ENCODE results near the gene IL3.
A peak's percentile ranks its signal among the peaks of the same experiment; 100 is the strongest.

Gene IL3

DNA sequence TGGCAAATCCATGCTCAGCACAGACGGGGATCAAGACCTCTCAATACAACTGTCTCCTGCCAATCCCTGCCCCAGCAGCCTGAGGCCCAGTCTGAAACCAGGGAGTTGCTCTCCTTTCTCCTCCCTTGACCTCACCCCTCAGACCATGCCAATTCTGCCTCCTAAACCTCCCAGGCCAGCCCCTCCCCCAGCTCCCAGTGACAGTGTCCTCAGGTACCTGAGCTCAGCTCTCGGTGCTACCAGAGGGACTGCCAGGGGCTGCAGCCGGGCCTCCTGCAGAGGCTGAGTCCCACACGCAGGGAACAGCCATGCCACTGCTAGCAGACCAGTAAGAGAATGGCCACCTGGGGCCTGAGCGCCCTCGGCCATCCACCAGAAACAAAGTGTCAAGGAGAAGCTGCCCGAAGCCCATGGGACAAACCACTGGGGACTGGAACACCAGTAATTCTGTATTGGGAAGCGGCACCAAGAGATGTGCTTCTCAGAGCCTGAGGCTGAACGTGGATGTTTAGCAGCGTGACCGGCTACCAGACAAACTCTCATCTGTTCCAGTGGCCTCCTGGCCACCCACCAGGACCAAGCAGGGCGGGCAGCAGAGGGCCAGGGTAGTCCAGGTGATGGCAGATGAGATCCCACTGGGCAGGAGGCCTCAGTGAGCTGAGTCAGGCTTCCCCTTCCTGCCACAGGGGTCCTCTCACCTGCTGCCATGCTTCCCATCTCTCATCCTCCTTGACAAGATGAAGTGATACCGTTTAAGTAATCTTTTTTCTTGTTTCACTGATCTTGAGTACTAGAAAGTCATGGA is 557 bp upstream of the IL3 start:
- in situ Hi-C loops (cut with HindIII; ENCODE audit: low sequenced_read_pairs): no loop called here

DNA sequence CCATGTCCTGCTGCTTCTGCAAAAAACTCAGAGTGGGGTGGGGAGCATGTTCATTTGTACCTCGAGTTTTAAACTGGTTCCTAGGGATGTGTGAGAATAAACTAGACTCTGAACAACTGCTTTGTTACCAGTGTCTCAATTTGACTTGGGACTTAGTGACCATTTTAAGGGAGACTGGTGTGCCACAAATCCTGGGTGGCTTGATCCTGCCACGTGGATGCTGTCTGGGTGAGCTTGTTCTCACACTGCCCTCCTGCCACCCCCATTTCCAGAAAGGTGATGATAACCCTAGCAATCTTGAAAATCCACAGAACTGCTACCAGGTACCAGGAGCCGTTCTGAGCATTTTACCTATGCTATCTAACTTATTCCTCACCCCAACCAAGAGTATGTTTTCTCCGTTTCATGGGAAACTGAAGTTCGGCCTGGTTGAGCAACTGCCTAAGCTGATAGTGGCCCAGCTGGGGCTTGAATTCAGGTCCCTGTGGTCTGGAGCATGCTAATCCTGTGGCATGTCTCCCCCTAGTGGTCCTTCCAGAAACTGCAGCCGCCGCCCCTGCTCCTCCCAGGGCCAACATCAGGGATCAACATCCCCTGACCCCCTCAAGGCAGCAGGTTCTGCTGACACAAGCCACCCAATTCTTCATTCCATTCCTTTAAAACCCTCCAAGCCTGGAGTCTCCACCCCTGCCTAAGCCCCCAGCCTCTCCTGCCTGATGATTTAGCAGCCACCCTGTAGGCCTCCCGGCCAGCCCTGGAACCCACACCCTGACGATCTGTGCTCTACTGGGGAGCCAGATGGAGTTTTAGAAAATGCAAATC is 2.8 kb downstream of the IL3 start:
- peak; percentile 43 for DNase-seq (ENCODE audit: low read depth, low spot score)
- in situ Hi-C loops (cut with HindIII; ENCODE audit: low sequenced_read_pairs): no loop called here
- peak; percentile 98 for TF ChIP-seq CTCF (IDR thresholded peaks at IDR 0.05; ENCODE audit: low read depth, low read length)
- no peak overlapping the region for H3K4me3 ChIP-seq (ENCODE audit: low read depth, low read length)

More for the DNA sequence above, 557 bp upstream of the IL3 start:
- no peak overlapping the region for H3K4me3 ChIP-seq (ENCODE audit: low read depth, low read length)
- DNase-seq (ENCODE audit: low read depth, low spot score): no peak
- no peak for TF ChIP-seq CTCF (IDR thresholded peaks at IDR 0.05; ENCODE audit: low read depth, low read length)

GRCh38 chr5:132064140-132064539 is 3.7 kb downstream of the IL3 start:
- no peak for TF ChIP-seq CTCF (IDR thresholded peaks at IDR 0.05; ENCODE audit: low read depth, low read length)
- DNase-seq (ENCODE audit: low read depth, low spot score): no peak
- H3K4me3 ChIP-seq (ENCODE audit: low read depth, low read length): no peak overlapping the region
- in situ Hi-C loops (cut with HindIII; ENCODE audit: low sequenced_read_pairs): no loop called here

DNA sequence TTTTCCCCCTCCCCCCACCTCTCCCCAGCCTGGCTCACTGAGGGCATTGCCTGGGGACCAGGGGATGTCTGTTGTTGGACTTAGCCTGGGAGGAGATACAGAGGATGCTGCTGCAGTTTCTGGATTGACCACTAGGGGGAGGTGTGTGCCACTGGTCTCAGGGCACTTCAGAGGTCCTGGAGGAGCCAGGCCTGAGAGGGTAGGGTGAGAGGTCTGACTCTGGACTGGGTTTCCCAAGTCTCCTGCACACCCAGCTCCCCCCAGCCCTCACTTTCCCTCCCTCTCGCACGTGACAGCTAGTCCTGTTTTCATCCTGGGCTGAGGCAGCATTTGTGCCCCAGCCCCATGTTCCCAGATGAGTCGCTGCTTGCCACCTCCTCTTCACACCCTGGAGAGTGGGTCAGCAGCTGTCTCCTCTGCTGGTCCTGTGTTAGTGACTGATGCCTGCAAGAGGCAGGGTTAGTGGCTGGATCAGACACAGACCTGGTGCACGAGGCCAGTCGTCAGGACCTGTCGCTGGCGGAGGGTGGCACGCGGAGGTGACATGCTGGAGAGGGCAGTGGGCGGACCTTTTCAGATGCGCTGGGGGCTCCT is 4.4 kb downstream of the IL3 start:
- peak; percentile 66 for DNase-seq (ENCODE audit: low read depth, low spot score)
- in situ Hi-C loops (cut with HindIII; ENCODE audit: low sequenced_read_pairs): no loop called here
- TF ChIP-seq CTCF (IDR thresholded peaks at IDR 0.05; ENCODE audit: low read depth, low read length): peak; percentile 99
- H3K4me3 ChIP-seq (ENCODE audit: low read depth, low read length): no peak overlapping the region

DNA sequence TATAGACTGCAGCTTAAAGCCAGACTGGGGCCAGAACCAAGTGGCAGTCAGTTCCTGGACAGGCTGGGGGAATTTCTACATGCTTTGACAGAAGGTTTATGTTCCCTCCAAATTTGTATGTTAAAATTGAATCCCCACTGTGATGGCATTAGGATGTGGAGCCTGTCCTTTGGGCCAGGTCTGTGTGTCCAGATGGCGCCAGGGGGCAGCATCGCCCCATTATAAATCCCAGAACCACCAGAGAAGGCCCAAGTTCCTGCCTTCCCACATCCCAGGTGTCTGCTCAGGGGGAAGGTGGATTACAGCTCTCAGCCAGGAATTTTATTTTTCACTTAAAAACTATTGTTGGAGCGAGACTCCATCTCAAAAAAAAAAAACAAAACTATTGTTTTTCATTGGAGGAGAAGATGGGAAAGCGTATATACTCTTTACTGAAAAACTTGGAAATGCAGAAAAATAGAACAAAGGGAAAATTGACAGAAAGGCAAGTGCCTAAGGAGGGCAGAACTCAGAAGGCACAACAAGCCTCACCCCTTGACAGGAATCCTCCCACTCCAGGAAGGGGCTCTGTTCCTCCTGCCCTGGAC is 5.0 kb downstream of the IL3 start:
- in situ Hi-C loops (cut with HindIII; ENCODE audit: low sequenced_read_pairs): no loop called here
- H3K4me3 ChIP-seq (ENCODE audit: low read depth, low read length): no peak overlapping the region
- peak; percentile 69 for DNase-seq (ENCODE audit: low read depth, low spot score)
- peak; percentile 78 for TF ChIP-seq CTCF (IDR thresholded peaks at IDR 0.05; ENCODE audit: low read depth, low read length)

All from astrocyte of the spinal cord (primary cell).